Lower lobe of right lung (tissue), 2 donors: ENCODE results near the gene LHFPL6. TPM values are rescaled to one million over a fixed set of nuclear protein-coding genes. Genes with fewer than 3 reads are reported as not detected.

Experiments used
- ATAC-seq, 2 donors: fragments of 200-7000 bp; cut with Tn5 transposase; one replicate each; pipeline ENCODE4 v1.9.1; 2020 to 2022; ENCODE audit warnings: mild to moderate bottlenecking in 2 of 2, moderate library complexity in 2 of 2
- DNase-seq: peaks from one replicate; pipeline ENCODE4 v3.0.0-alpha.2; 2020
- H3K27ac ChIP-seq: fragments of 200-600 bp; one replicate; pipeline ENCODE4 v1.8.0; 2022
- H3K27me3 ChIP-seq: fragments of 200-600 bp; one replicate; pipeline ENCODE4 v1.8.0; 2022; ENCODE audit warnings: low read depth
- H3K36me3 ChIP-seq: fragments of 200-600 bp; one replicate; pipeline ENCODE4 v1.8.0; 2022; ENCODE audit warnings: mild to moderate bottlenecking
- H3K4me1 ChIP-seq: fragments of 200-600 bp; one replicate; pipeline ENCODE4 v1.8.0; 2022
- H3K4me3 ChIP-seq: fragments of 200-600 bp; one replicate; pipeline ENCODE4 v1.8.0; 2022; ENCODE audit warnings: mild to moderate bottlenecking
- H3K9me3 ChIP-seq: fragments of 200-600 bp; one replicate; pipeline ENCODE4 v1.8.0; 2022
- intact Hi-C: fragments of 100-400 bp; cut with DNase I; formaldehyde crosslinking; loops from one replicate; pipeline ENCODE4 v1.11.0; 2022
- total RNA-seq: library from RNA; stranded (reverse); fragmentation: NEBNext Ultra II Directional; extraction: Animal tissue kit (Norgen Biotek cat#: 25700); gene quantifications from one replicate; pipeline ENCODE4 v1.2.1, GENCODE V29; 2021
- TF ChIP-seq, protein P1 (sequence below): fragments of 200-600 bp; IDR thresholded peaks from one replicate; pipeline ENCODE4 v1.8.0; 2022; ENCODE audit warnings: antibody characterized with exemption, mild to moderate bottlenecking
- donor health status: DM: no; HTN: yes; CAD: no; lungs with severe emphysema.

Gene LHFPL6
- total RNA-seq, 1 donor from 2014 or later: 68.7 TPM

DNA sequence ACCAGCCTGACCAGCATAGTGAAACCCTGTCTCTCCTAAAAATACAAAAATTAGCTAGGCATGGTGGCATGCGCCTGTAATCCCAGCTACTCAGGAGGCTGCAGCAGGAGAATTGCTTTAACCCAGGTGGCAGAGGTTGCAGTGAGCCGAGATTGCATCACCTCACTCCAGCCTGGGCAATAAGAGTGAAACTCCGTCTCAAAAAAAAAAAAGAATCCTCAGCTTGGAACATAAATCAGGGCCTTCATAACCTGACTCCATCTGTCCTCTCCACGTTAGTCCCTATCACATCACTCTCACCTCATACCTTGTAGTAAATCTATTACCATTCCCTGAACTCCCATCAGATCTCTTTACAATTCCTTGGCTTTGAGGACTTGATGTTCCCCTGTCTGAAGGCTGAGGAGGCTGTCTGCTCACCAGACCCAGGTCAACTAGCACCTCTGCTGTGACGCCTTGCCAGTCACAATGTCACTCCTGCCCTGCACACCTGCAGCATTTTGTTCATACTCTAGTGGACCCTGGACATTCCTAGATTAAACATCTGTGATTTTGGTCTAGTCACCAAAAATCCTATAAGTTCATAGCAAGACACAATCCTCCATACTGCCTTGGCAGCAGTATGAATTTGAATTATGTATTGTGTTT, 15.9 kb downstream of the LHFPL6 start:
- no peak overlapping the region for H3K27ac ChIP-seq
- no peaks in the 10 kb centered on the region for H3K27me3 ChIP-seq
- ATAC-seq (no peak), DNase-seq (no peak)
- no peaks in the 10 kb centered on the region for H3K36me3 ChIP-seq
- TF ChIP-seq, protein P1, sequence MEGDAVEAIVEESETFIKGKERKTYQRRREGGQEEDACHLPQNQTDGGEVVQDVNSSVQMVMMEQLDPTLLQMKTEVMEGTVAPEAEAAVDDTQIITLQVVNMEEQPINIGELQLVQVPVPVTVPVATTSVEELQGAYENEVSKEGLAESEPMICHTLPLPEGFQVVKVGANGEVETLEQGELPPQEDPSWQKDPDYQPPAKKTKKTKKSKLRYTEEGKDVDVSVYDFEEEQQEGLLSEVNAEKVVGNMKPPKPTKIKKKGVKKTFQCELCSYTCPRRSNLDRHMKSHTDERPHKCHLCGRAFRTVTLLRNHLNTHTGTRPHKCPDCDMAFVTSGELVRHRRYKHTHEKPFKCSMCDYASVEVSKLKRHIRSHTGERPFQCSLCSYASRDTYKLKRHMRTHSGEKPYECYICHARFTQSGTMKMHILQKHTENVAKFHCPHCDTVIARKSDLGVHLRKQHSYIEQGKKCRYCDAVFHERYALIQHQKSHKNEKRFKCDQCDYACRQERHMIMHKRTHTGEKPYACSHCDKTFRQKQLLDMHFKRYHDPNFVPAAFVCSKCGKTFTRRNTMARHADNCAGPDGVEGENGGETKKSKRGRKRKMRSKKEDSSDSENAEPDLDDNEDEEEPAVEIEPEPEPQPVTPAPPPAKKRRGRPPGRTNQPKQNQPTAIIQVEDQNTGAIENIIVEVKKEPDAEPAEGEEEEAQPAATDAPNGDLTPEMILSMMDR: no peak
- no peak overlapping the region for H3K4me3 ChIP-seq
- H3K9me3 ChIP-seq: no peaks in the 10 kb centered on the region
- H3K4me1 ChIP-seq: peaks cover 6% of the 10 kb centered on the region
- intact Hi-C loops: no loop called here

DNA sequence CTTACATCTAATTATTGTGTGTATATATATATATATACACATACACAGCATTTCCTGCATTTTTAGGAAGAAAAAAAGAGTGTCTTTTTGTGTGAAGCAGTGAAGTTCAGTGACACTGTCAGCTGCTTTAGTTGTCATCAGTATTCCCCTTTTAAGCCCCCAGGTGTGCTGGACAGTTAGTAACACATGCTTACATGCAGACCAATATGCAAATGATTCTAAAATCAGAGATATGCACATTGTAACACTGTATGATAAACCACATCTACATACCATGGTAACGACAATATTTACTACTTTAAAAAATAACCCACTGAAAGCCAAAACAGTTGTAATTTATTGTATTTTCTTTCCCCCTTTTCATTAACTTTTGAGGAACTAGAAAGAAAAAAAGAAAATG, 16.8 kb downstream of the LHFPL6 start:
- TF ChIP-seq, protein P1: no peak
- Histone ChIP-seq H3K4me1 (peaks cover 6% of the 10 kb centered on the region), H3K36me3 (no peaks in the 10 kb centered on the region), H3K27me3 (no peaks in the 10 kb centered on the region), H3K4me3 (no peak overlapping the region), H3K9me3 (no peaks in the 10 kb centered on the region), H3K27ac (no peak overlapping the region)
- intact Hi-C loops: no loop called here
- DNase-seq: no peak
- no peak for ATAC-seq

DNA sequence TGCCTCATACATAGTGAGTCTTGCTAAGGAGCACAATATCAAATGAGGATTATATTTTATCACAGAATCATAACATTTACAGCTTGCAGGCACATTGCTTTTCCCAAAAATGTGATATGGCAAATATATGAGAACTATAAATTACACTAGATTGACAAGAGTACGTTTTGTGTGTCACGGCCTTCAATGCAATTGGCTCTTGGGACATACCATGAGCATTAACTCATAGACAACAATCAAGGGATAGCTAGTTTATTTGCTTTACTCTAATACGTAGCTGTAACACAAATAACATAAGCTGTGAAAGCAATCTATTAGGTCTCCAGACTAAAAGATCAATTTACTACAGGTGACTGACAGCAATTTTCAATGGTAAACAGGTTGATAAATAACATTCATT, 17.8 kb downstream of the LHFPL6 start:
- H3K9me3 ChIP-seq: no peaks in the 10 kb centered on the region
- ATAC-seq (no peak), DNase-seq (no peak)
- H3K36me3 ChIP-seq: no peaks in the 10 kb centered on the region
- H3K27me3 ChIP-seq: no peaks in the 10 kb centered on the region
- H3K4me3 ChIP-seq: no peak overlapping the region
- TF ChIP-seq, protein P1: no peak
- intact Hi-C loops: no loop called here
- H3K4me1 ChIP-seq: peaks cover 9% of the 10 kb centered on the region
- no peak overlapping the region for H3K27ac ChIP-seq

DNA sequence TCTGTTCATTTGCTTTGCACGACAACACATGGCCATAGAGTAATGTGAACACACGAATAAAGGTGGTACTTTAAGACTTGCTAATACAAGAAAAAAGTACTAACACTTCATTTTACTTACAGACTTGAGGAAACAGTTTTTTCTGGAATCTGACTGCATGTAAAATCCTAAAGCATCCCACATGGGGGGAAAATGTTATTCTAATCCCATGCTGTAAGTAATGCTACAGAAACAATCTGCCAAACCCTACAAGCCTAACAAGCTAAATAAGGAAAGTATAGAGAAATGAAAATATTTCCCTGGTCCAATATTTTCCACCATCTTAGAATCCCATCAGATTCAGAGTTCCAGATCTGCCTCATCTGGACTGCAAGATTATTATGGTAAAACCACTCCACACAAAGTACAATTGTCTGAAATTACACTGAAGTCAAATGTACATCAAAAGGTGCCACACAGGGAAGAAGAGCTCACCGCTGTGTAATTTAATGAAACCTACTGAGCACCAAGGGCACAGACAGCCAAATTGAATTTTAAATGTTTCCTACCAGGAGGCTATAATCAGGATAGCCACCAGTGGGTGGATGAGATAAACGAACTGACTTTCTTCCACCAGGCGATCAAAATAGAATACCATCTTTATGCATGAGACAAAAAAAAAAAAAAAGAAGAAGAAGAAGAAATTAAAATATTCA, 22.0 kb downstream of the LHFPL6 start:
- Histone ChIP-seq H3K27me3 (no peaks in the 10 kb centered on the region), H3K4me1 (peaks cover 29% of the 10 kb centered on the region), H3K36me3 (no peaks in the 10 kb centered on the region), H3K4me3 (no peak overlapping the region), H3K9me3 (no peaks in the 10 kb centered on the region), H3K27ac (no peak overlapping the region)
- TF ChIP-seq, protein P1: no peak
- intact Hi-C loops: no loop called here
- DNase-seq: no peak
- no peak for ATAC-seq

DNA sequence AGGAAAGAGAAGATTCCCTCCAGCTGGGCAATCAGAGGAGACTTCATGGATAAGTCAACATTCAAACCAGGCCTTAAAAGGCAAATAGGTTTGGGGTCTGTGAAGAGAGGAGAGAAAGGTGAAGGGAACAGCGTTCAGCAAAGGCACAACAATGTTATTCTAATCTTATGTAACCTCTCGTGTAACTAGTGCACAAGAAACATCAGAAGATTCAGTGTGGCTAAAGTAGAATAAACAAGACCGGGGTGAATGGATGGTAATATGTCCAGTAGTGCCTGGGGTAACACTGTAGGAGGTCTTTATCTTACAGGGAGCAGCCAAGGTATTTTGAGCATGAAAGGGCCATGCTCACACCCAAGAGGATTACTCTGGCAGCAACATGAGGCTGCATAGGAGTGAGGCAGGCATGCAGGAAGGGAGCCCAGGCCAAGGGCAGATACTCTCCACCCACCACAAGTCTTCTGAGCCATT, 24.1 kb downstream of the LHFPL6 start:
- no peaks in the 10 kb centered on the region for H3K36me3 ChIP-seq
- no peaks in the 10 kb centered on the region for H3K9me3 ChIP-seq
- DNase-seq: no peak
- no peak overlapping the region for H3K4me3 ChIP-seq
- peaks cover 29% of the 10 kb centered on the region for H3K4me1 ChIP-seq
- no peak overlapping the region for H3K27ac ChIP-seq
- no peak for ATAC-seq
- TF ChIP-seq, protein P1: no peak
- H3K27me3 ChIP-seq: no peaks in the 10 kb centered on the region
- intact Hi-C loops: no loop called here
